HUES64 (cell line): ENCODE results near the gene LGALS12. TPM values are rescaled to one million over a fixed set of nuclear protein-coding genes. Genes with fewer than 3 reads are reported as not detected.
A peak's percentile ranks its signal among the peaks of the same experiment; 100 is the strongest.

Experiments
- H3K27ac ChIP-seq: 2 replicates; pipeline ENCODE4 v1.7.0; 2013; ENCODE audit warnings: low read depth, low read length, inconsistent platforms
- H3K27me3 ChIP-seq: 2 replicates; pipeline ENCODE4 v1.6.1; 2013; ENCODE audit warnings: mild to moderate bottlenecking, low read length; ENCODE audit not compliant: insufficient read depth
- H3K36me3 ChIP-seq: 2 replicates; pipeline ENCODE4 v1.6.1; 2013; ENCODE audit warnings: mild to moderate bottlenecking, low read length; ENCODE audit not compliant: insufficient read depth
- H3K4me1 ChIP-seq: 2 replicates; pipeline ENCODE4 v1.6.1; 2013; ENCODE audit warnings: mild to moderate bottlenecking, low read length, moderate library complexity; ENCODE audit not compliant: insufficient read depth
- H3K4me3 ChIP-seq: 2 replicates; pipeline ENCODE4 v1.5.1; 2013; ENCODE audit warnings: mild to moderate bottlenecking, low read length, moderate library complexity
- H3K9ac ChIP-seq: 2 replicates; pipeline ENCODE4 v1.6.1; 2013; ENCODE audit warnings: mild to moderate bottlenecking, low read depth, low read length
- H3K9me3 ChIP-seq: 2 replicates; pipeline ENCODE4 v1.6.1; 2013; ENCODE audit warnings: low read depth, low read length; ENCODE audit not compliant: insufficient read depth
- WGBS: fragments of 150-250, 120-280 bp; methylation state at CpG from one replicate; pipeline ENCODE4 v1.1.7; 2013; ENCODE audit warnings: missing lambda C conversion rate; 5-methylcytosine and 5-hydroxymethylcytosine counted together
- polyA plus RNA-seq, 2 experiments: library from polyadenylated mRNA; stranded (reverse); fragments of 50-300 nt; gene quantifications; one replicate each; pipeline ENCODE4 v1.2.3, GENCODE V29; 2013

LGALS12 gene
- 0.95 TPM for polyA plus RNA-seq (2013, experiment 1 of 2)
- polyA plus RNA-seq (2013, experiment 2 of 2): 0.76 TPM

GRCh38 chr11:63505857-63506528 is at the start of gene LGALS12:
LGALS12 (plus strand) TSS chr11:63506084; CDS start chr11:63506459, 375 bp downstream.
- 55% methylated on average over 15 of the region's 15 CpGs for WGBS
- Histone ChIP-seq H3K36me3 (no peaks in the 10 kb centered on the region), H3K27ac (no peak within 1 kb of the TSS), H3K4me3 (no peak within 1 kb of the TSS), H3K9me3 (no peaks in the 10 kb centered on the region), H3K27me3 (no peaks in the 10 kb centered on the region), H3K4me1 (peaks cover 31% of the 10 kb centered on the region), H3K9ac (no peak within 1 kb of the TSS)

GRCh38 chr11:63459586-63459985 is 46.3 kb upstream of the LGALS12 start:
- WGBS: 27% methylated on average over 6 of the region's 6 CpGs
- H3K36me3 ChIP-seq: no peaks in the 10 kb centered on the region
- peaks cover 11% of the 10 kb centered on the region for H3K4me1 ChIP-seq
- H3K9ac ChIP-seq: no peak overlapping the region
- H3K27me3 ChIP-seq: no peaks in the 10 kb centered on the region
- H3K4me3 ChIP-seq: no peak overlapping the region
- H3K27ac ChIP-seq: peak overlapping the region; percentile 57; the same call in 1 of the 2 replicates
- no peaks in the 10 kb centered on the region for H3K9me3 ChIP-seq

GRCh38 chr11:63462137-63462536 is 43.7 kb upstream of the LGALS12 start:
- no peak overlapping the region for H3K4me3 ChIP-seq
- H3K9me3 ChIP-seq: no peaks in the 10 kb centered on the region
- no peak overlapping the region for H3K27ac ChIP-seq
- no peak overlapping the region for H3K9ac ChIP-seq
- H3K36me3 ChIP-seq: no peaks in the 10 kb centered on the region
- no peaks in the 10 kb centered on the region for H3K27me3 ChIP-seq
- H3K4me1 ChIP-seq: peaks cover 11% of the 10 kb centered on the region

- Histone ChIP-seq H3K4me3 (no peak overlapping the region), H3K4me1 (no peaks in the 10 kb centered on the region), H3K9me3 (peaks cover 3% of the 10 kb centered on the region; the same call in 1 of the 2 replicates), H3K9ac (no peak overlapping the region), H3K36me3 (no peaks in the 10 kb centered on the region), H3K27me3 (no peaks in the 10 kb centered on the region), H3K27ac (no peak overlapping the region)
- WGBS: no CpG with 5 or more reads among the region's 3 CpGs
Observed at GRCh38 chr11:63470311-63470710, 35.6 kb upstream of the LGALS12 start.

GRCh38 chr11:63472372-63472771 is 33.5 kb upstream of the LGALS12 start:
- Histone ChIP-seq H3K36me3 (no peaks in the 10 kb centered on the region), H3K9me3 (peaks cover 15% of the 10 kb centered on the region), H3K27ac (no peak overlapping the region), H3K4me1 (no peaks in the 10 kb centered on the region), H3K27me3 (no peaks in the 10 kb centered on the region), H3K9ac (no peak overlapping the region), H3K4me3 (no peak overlapping the region)
- 88% methylated on average over 1 of the region's 3 CpGs for WGBS

- Histone ChIP-seq H3K27me3 (no peaks in the 10 kb centered on the region), H3K4me1 (peaks cover 5% of the 10 kb centered on the region), H3K36me3 (no peaks in the 10 kb centered on the region), H3K9ac (no peak overlapping the region), H3K9me3 (peaks cover 12% of the 10 kb centered on the region), H3K27ac (no peak overlapping the region), H3K4me3 (no peak overlapping the region)
Observed at GRCh38 chr11:63476618-63477017, 29.3 kb upstream of the LGALS12 start.

- H3K4me3 ChIP-seq: no peak overlapping the region
- H3K4me1 ChIP-seq: peaks cover 5% of the 10 kb centered on the region
- no peak overlapping the region for H3K27ac ChIP-seq
- WGBS: 21% methylated on average over 5 of the region's 5 CpGs
- no peaks in the 10 kb centered on the region for H3K27me3 ChIP-seq
- H3K36me3 ChIP-seq: no peaks in the 10 kb centered on the region
- peaks cover 12% of the 10 kb centered on the region for H3K9me3 ChIP-seq
- H3K9ac ChIP-seq: no peak overlapping the region
Observed at GRCh38 chr11:63478896-63479295, 27.0 kb upstream of the LGALS12 start.

- Histone ChIP-seq H3K9ac (no peak overlapping the region), H3K9me3 (peaks cover 19% of the 10 kb centered on the region), H3K4me1 (peaks cover 5% of the 10 kb centered on the region), H3K27me3 (no peaks in the 10 kb centered on the region), H3K4me3 (no peak overlapping the region), H3K36me3 (no peaks in the 10 kb centered on the region), H3K27ac (no peak overlapping the region)
- 96% methylated on average over 6 of the region's 6 CpGs for WGBS
Observed at GRCh38 chr11:63480039-63480438, 25.8 kb upstream of the LGALS12 start.

GRCh38 chr11:63485777-63486176 is 20.1 kb upstream of the LGALS12 start:
- H3K9me3 ChIP-seq: peaks cover 22% of the 10 kb centered on the region
- no peaks in the 10 kb centered on the region for H3K27me3 ChIP-seq
- peaks cover 20% of the 10 kb centered on the region; the same call in 1 of the 2 replicates for H3K4me1 ChIP-seq
- H3K36me3 ChIP-seq: no peaks in the 10 kb centered on the region
- WGBS: 91% methylated on average over 2 of the region's 3 CpGs
- no peak overlapping the region for H3K4me3 ChIP-seq
- no peak overlapping the region for H3K9ac ChIP-seq
- H3K27ac ChIP-seq: no peak overlapping the region

- peaks cover 34% of the 10 kb centered on the region for H3K9me3 ChIP-seq
- H3K9ac ChIP-seq: no peak overlapping the region
- H3K36me3 ChIP-seq: no peaks in the 10 kb centered on the region
- H3K27ac ChIP-seq: no peak overlapping the region
- H3K4me1 ChIP-seq: peaks cover 25% of the 10 kb centered on the region; the same call in 1 of the 2 replicates
- H3K4me3 ChIP-seq: no peak overlapping the region
- H3K27me3 ChIP-seq: peaks cover 4% of the 10 kb centered on the region; the same call in 1 of the 2 replicates
- WGBS: 87% methylated on average over 1 of the region's 1 CpG
Observed at GRCh38 chr11:63488789-63489188, 17.1 kb upstream of the LGALS12 start.

- H3K9me3 ChIP-seq: peaks cover 28% of the 10 kb centered on the region
- H3K4me3 ChIP-seq: peak overlapping the region; percentile 48; the same call in 1 of the 2 replicates
- no peak overlapping the region for H3K9ac ChIP-seq
- 82% methylated on average over 3 of the region's 3 CpGs for WGBS
- H3K27me3 ChIP-seq: peaks cover 4% of the 10 kb centered on the region; the same call in 1 of the 2 replicates
- H3K4me1 ChIP-seq: peaks cover 25% of the 10 kb centered on the region; the same call in 1 of the 2 replicates
- no peaks in the 10 kb centered on the region for H3K36me3 ChIP-seq
- no peak overlapping the region for H3K27ac ChIP-seq
Observed at GRCh38 chr11:63489879-63490278, 16.0 kb upstream of the LGALS12 start.
